Esophagus muscularis mucosa (tissue), 4 donors: ENCODE data around the gene ULK1. TPM values are rescaled to one million over a fixed set of nuclear protein-coding genes. Genes with fewer than 3 reads are reported as not detected.
A peak's percentile ranks its signal among the peaks of the same experiment; 100 is the strongest.

Source experiments
- DNase-seq: peaks from one replicate; pipeline ENCODE4 v3.0.0-alpha.2; 2017; ENCODE audit errors: extremely low spot score
- H3K27ac ChIP-seq, 4 donors: fragments of 200-600 bp; sonication (generic); replicated peaks in 1 of 4; 1 replicate in 3 of 4; 2 replicates in 1 of 4; pipeline ENCODE4 v1.5.1; 2016 to 2019; ENCODE audit warnings: mild to moderate bottlenecking in 1 of 4
- H3K27me3 ChIP-seq, 4 donors: fragments of 200-600 bp; sonication (generic); one replicate each; pipeline versions ENCODE4 v1.5.1 to v1.6.0; 2016 to 2019
- H3K36me3 ChIP-seq, 4 donors: fragments of 200-600 bp; sonication (generic); one replicate each; pipeline ENCODE4 v1.5.1; 2016 to 2019
- H3K4me1 ChIP-seq, 4 donors: fragments of 200-600 bp; sonication (generic); one replicate each; pipeline ENCODE4 v1.5.1; 2016 to 2019
- H3K4me3 ChIP-seq, 4 donors: fragments of 200-600 bp; sonication (generic); 1 replicate in 2 of 4; 2 replicates in 2 of 4; pipeline ENCODE4 v1.5.1; 2016 to 2019; ENCODE audit warnings: mild to moderate bottlenecking in 4 of 4, moderate library complexity in 1 of 4
- H3K9me3 ChIP-seq, 4 donors: fragments of 200-600 bp; sonication (generic); 1 replicate in 3 of 4; 2 replicates in 1 of 4; pipeline ENCODE4 v1.5.1; 2016 to 2019
- EP300 ChIP-seq: sonication (generic); formaldehyde crosslinking; IDR thresholded peaks from one replicate; pipeline ENCODE4 v1.6.1; 2017; ENCODE audit warnings: antibody characterized with exemption
- POLR2A ChIP-seq: fragments of 450-650 bp; IDR thresholded peaks from one replicate; pipeline ENCODE4 v1.6.1; 2017; ENCODE audit warnings: antibody characterized with exemption, moderate library complexity, mild to moderate bottlenecking, low read depth
- POLR2AphosphoS5 ChIP-seq, 2 donors: sonication (generic); formaldehyde crosslinking; IDR thresholded peaks; one replicate each; pipeline ENCODE4 v1.6.1; 2017; ENCODE audit warnings: antibody characterized with exemption in 2 of 2
- WGBS: methylation state at CpG from one replicate; pipeline ENCODE4 v1.1.5; 2018; 5-methylcytosine and 5-hydroxymethylcytosine counted together
- intact Hi-C: fragments of 100-400 bp; cut with DNase I; formaldehyde crosslinking; loops from one replicate; pipeline ENCODE4 v1.15.1; 2023
- total RNA-seq, 4 donors: library from RNA; depleted of rRNA; stranded (reverse); fragments of >200 nt; gene quantifications; one replicate each; pipeline versions ENCODE4 v1.1.0 to v1.2.1, GENCODE V29; 2016
- TF ChIP-seq, protein P1 (sequence below), 3 experiments: fragments of 200-600 bp in 2 of 3; fragments of 450-650 bp in 1 of 3; sonication (generic) in 2 of 3; IDR thresholded peaks; one replicate each; pipeline ENCODE4 v1.5.1; 2017 to 2019; ENCODE audit warnings: antibody characterized with exemption in 3 of 3, mild to moderate bottlenecking in 2 of 3, moderate library complexity in 1 of 3

ULK1 gene
- total RNA-seq, 4 donors from 2014 or later: 18.4 to 37.5 (median 26.9) TPM

DNA sequence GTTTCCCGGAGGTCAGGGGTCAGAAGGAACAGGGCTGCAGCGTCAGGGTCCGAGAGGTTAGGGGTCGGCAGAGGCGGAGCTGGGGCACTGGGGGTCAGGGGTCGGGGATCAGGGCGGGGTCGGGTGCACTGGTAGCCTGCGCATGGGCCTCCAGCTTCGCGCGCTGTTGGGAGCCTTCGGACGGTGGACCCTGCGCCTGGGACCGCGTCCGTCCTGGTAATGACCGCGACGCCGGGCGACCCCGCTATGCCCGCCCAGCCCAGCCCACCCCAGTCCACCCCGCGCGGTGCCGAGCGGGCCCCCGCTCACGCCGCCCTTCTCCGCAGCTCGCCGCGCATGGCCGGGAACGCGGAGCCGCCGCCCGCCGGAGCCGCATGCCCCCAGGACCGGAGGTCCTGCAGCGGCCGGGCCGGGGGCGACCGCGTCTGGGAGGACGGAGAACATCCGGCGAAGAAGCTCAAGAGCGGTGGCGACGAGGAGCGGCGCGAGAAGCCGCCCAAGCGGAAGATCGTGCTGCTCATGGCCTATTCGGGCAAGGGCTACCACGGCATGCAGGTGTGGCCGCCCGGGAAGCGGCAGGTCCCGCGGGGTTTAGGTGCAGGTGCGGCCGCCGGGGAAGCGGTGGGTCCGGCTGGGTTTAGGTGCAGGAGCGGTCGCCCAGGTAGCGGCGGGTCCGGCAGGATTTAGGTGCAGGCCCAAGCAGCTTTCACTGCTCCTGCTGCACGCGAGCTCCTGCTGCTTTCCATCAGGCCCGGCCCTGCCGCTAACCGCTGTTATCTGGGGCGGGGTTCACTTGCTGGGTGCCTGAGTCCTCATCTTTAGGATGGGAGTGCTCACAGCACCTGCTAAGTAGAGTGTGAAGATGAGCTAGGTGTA, 35.4 kb downstream of the ULK1 start:
- DNase-seq: no peak
- intact Hi-C loops: loop anchor here (2.0 kb wide), 2 partner anchors 19 to 31 kb away; partner anchors contain the start of gene EP400
- Histone ChIP-seq H3K27me3 (no peaks in the 10 kb centered on the region), H3K4me1 (peaks cover 16 to 34% (median 32%) of the 10 kb centered on the region in 4 donors), H3K4me3 (peak overlapping the region; percentile 75 to 95 (median 82)), H3K36me3 (peaks cover 30 to 39% (median 34%) of the 10 kb centered on the region in 4 donors), H3K9me3 (no peaks in the 10 kb centered on the region), H3K27ac (peak overlapping the region; percentile 90 to 96 (median 92))
- no peak for TF ChIP-seq EP300
- TF ChIP-seq, protein P1, sequence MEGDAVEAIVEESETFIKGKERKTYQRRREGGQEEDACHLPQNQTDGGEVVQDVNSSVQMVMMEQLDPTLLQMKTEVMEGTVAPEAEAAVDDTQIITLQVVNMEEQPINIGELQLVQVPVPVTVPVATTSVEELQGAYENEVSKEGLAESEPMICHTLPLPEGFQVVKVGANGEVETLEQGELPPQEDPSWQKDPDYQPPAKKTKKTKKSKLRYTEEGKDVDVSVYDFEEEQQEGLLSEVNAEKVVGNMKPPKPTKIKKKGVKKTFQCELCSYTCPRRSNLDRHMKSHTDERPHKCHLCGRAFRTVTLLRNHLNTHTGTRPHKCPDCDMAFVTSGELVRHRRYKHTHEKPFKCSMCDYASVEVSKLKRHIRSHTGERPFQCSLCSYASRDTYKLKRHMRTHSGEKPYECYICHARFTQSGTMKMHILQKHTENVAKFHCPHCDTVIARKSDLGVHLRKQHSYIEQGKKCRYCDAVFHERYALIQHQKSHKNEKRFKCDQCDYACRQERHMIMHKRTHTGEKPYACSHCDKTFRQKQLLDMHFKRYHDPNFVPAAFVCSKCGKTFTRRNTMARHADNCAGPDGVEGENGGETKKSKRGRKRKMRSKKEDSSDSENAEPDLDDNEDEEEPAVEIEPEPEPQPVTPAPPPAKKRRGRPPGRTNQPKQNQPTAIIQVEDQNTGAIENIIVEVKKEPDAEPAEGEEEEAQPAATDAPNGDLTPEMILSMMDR (IDR thresholded peaks at IDR 0.05): no peak
- 0% methylated on average over 9 of the region's 87 CpGs for WGBS

DNA sequence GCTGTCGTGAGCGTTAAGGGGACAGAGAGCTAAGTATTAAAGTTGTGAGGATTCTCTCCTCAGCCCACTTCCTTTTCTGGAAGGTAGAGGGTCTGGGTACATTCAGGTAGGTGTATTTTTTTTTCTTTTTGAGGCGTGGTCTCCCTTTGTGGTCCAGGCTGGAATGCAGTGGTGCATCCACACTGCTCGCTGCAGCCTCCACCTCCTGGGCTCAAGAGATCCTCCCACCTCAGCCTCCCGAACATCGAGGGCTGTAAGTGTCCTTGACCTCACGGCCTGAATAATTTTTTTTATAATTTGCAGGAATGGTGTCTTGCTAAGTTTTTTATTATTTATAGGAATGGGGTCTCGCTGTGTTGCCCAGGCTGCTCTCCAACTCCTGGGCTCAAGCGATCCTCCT, 36.1 kb downstream of the ULK1 start:
- no peak overlapping the region for H3K27ac ChIP-seq
- 87% methylated on average over 6 of the region's 9 CpGs for WGBS
- no peaks in the 10 kb centered on the region for H3K9me3 ChIP-seq
- no peaks in the 10 kb centered on the region for H3K27me3 ChIP-seq
- peaks cover 31 to 46% (median 37%) of the 10 kb centered on the region in 4 donors for H3K36me3 ChIP-seq
- TF ChIP-seq POLR2A (no peak), POLR2AphosphoS5 (IDR thresholded peaks at IDR 0.05) (no peak), EP300 (no peak)
- TF ChIP-seq, protein P1 (IDR thresholded peaks at IDR 0.05): no peak
- H3K4me3 ChIP-seq: peak overlapping the region; percentile 75 to 95 (median 82)
- DNase-seq: no peak
- intact Hi-C loops: no loop called here
- H3K4me1 ChIP-seq: peaks cover 16 to 32% (median 31%) of the 10 kb centered on the region in 4 donors

DNA sequence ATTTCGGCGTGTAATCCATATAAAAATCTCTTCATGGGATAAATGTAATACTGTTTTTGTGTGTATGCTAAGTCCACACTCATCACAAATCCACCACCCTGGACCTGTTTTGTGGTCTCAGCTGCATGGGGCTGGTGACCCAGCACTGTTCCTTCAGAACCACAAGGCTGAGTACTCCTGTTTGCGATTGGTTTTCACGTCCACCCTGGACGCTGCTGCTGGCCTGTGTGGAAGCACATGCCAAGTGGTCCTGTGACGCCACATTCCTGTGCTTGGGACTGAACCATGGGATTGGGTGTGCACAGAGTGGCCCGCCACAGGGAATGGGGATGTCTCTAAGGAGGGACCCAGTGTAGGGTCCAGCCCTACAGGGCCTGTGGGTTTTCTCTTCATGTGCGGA, 39.0 kb downstream of the ULK1 start:
- H3K4me3 ChIP-seq: no peak overlapping the region
- H3K27ac ChIP-seq: no peak overlapping the region
- WGBS: 96% methylated on average over 8 of the region's 8 CpGs
- H3K9me3 ChIP-seq: no peaks in the 10 kb centered on the region
- no peaks in the 10 kb centered on the region for H3K27me3 ChIP-seq
- no peak for DNase-seq
- TF ChIP-seq EP300: no peak
- TF ChIP-seq, protein P1 (IDR thresholded peaks at IDR 0.05): no peak
- no peak for TF ChIP-seq POLR2A
- TF ChIP-seq POLR2AphosphoS5 (IDR thresholded peaks at IDR 0.05): no peak
- intact Hi-C loops: no loop called here
- peaks cover 16 to 28% (median 24%) of the 10 kb centered on the region in 4 donors for H3K4me1 ChIP-seq
- peaks cover 31 to 53% (median 47%) of the 10 kb centered on the region in 4 donors for H3K36me3 ChIP-seq

DNA sequence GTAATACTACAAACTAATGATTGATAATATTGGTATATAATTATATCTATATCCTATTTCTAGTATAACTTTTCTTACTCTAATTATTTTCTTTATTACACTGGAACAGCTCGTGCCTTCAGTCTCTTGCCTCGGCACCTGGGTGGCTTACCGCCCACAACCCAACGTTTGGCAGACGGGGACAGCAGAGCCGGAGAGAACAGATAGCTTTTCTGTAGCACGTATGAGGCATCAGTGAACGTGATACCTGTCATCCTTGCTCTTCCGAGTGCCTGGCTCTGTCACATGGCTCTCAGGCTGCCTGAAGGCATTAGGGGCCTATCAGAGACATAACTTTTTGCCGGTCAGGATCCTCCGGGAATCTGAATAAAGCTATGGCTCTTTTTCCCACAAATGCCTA, 40.1 kb downstream of the ULK1 start:
- WGBS: 89% methylated on average over 11 of the region's 11 CpGs
- intact Hi-C loops: no loop called here
- Histone ChIP-seq H3K4me1 (peaks cover 16 to 26% (median 19%) of the 10 kb centered on the region in 4 donors), H3K36me3 (peaks cover 31 to 60% (median 55%) of the 10 kb centered on the region in 4 donors), H3K27me3 (no peaks in the 10 kb centered on the region), H3K27ac (no peak overlapping the region), H3K4me3 (no peak overlapping the region), H3K9me3 (no peaks in the 10 kb centered on the region)
- TF ChIP-seq, protein P1 (IDR thresholded peaks at IDR 0.05): no peak
- no peak for TF ChIP-seq POLR2AphosphoS5 (IDR thresholded peaks at IDR 0.05)
- no peak for TF ChIP-seq EP300
- no peak for TF ChIP-seq POLR2A
- DNase-seq: no peak
